NK-92 (cell line): ENCODE results near the gene PHF21B.
"Not testable (repeated sequence)": the region's sequence is repeated elsewhere in the genome, so short reads cannot be mapped to it uniquely, and the experiment has no call there.

ENCODE experiments used
- DNase-seq: peaks from one replicate; lab custom pipeline; 2025; ENCODE audit not compliant: unreplicated experiment; lab: John Stamatoyannopoulos, UW

Gene PHF21B

GRCh38 chr22:45009606-45010531, at the start of gene PHF21B:
Gene PHF21B (minus strand): TSS chr22:45010005. CDS start chr22:45009549, 456 bp downstream.
- no peak for DNase-seq

- no peak for DNase-seq
Observed at GRCh38 chr22:45059296-45059695, 49.5 kb upstream of the PHF21B start.

GRCh38 chr22:45058622-45058912, 48.8 kb upstream of the PHF21B start:
- no peak for DNase-seq

DNA sequence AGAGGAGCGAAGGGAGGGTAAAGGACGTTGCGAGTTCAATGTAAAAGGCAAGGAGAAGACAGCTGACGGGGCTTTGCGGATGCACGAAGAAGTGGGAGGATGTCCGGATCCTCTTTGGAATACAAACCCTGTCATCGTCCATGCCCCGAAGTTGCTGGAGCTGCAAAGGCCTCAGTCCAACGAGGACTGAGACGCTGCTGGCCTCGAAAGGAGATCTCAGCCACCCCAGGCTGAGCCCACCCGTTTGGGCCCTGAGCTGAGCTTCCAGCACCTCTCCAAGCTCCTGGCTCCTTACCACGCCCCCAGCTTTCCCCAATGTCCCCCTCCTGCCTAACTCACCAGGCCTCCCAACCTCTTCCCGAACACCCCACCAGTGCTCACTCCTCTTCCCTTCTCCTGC, 46.1 kb upstream of the PHF21B start:
- DNase-seq: no peak

- DNase-seq: no peak
Observed at GRCh38 chr22:45053571-45053970, 43.8 kb upstream of the PHF21B start.

DNA sequence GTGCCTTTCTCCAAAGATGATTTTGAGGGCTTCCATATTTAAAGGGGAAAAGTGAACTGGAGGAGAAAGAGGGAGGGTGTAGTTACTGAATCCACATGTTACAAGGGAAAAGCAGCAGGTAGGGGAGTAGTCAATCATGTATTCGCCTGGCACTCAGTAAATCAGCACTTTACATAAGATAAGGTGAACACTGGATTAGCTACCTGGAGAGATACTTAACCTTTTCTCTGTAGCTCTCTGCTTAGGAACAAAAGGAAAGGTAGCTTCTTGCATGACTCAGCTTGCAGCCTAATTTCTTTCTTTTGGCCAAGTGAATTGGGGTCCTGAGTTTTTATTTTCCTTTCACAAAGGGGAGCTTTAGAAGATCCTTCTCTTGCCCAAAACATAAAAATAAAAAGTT, 43.3 kb upstream of the PHF21B start:
- DNase-seq: no peak

DNA sequence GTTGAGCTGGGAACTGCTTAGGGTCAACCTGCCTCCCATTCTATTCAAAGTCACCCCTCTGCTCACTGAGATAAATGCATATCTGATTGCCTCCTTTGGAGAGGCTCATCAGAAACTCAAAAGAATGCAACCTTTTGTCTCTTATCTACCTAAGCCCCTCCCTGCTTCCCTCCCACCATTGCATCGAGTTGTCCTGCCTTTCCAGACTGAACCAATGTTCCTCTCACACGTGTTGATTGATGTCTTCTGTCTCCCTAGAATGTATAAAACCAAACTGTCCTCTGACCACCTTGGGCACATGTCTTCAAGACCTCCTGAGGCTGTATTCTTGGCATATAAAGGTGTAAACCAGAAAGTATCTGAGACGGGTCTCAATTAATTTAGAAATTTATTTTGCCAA, 42.9 kb upstream of the PHF21B start:
- DNase-seq: not testable (repeated sequence)

GRCh38 chr22:45051946-45052345, 42.1 kb upstream of the PHF21B start:
- DNase-seq: no peak

DNA sequence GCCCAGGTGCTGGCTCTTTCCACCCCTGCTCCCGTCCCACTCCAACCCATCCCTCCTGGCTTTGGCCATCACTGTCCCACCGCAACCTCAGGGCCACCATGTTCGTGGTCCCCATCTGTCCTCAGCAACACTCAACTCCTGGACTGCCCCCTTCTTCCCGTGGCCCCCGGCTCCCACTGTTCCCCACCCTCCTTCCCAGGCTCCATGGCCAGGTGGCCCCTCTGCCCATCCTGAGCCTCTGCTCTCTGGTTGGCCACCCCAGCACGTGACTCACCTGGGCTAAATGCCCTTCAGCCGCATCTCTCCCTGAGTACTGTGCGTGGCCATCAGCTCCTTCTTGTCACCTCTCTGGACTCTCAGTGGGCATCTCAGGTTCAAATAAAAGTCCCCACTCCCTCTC, 41.6 kb upstream of the PHF21B start:
- DNase-seq: no peak

- no peak for DNase-seq
Observed at GRCh38 chr22:45047260-45047659, 37.5 kb upstream of the PHF21B start.

DNA sequence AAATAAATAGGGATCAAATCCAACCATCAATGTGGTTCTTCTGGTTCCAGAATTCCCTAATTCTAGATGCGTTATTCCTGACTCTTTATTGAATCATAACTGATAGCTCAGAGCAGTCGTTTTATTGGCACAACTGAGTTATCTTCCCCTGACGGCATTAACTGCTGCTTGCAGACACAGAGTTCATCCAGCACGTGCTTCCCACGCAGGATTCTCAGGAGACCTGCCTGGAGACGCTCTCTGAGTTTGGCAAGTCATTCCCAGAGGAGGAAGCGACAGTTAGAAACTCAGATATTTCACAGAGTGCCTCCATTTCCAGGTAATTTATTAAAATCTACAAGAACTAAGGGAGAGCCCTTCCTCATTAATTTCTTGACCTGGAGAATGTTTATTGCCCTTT, 35.4 kb upstream of the PHF21B start:
- DNase-seq: no peak

DNA sequence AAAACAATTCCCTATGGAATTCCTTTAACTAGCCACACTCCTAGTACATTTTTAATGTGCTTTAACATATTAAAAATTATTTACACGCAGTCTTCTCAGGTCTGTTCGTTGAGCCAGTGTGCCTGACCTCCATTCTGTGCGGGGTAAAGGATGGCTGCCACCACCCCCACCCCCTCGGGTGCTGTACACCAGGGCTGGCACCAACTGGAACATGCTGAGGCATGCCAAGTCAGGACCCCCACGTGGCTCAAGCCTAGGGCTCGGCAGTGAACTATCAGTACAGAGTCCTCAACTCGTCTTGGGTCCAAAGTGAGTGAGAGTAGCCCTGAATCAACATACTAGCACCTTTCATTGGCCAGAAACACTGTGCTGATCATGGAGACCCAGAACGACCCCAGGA, 32.5 kb upstream of the PHF21B start:
- no peak for DNase-seq

GRCh38 chr22:45039133-45039532, 29.3 kb upstream of the PHF21B start:
- DNase-seq: no peak

DNA sequence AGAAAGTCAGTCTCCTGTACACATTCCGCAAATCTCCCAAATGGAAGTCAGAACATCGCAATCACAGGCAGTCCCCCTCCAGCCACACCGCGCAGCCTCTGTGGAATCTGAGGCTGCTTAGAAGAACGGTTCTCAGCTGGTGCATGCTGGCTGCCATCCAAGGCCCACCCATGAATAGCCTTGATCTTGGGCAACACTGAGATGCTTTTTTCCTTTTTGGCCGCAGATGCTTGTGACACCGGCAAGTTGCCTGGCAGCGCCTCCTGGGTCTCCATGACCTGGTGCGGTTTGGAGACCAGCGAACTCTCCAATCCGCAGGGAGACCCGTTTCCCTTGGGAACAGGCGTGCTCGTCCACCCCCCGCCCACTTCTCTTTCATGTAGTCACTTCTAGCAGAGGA, 26.3 kb upstream of the PHF21B start:
- no peak for DNase-seq

DNA sequence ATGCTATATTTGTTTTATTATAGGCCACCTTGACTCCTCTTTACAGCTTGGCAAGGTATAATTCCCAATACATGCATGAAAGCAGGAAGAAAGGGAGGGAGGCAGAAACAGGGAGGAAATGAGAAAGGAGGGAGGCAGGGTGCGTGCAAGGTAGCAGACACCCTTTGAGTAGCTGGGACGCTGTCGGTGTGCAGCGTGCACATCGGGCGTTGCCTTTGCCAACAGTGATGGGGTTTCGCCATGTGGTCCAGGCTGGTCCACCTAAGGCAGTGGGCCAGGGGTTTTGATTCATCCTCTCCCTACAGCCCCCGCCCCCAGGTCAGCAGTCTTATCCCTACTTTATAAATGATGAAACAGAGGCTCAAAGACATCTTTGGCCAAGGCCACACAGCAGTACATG, 25.0 kb upstream of the PHF21B start:
- DNase-seq: no peak

DNA sequence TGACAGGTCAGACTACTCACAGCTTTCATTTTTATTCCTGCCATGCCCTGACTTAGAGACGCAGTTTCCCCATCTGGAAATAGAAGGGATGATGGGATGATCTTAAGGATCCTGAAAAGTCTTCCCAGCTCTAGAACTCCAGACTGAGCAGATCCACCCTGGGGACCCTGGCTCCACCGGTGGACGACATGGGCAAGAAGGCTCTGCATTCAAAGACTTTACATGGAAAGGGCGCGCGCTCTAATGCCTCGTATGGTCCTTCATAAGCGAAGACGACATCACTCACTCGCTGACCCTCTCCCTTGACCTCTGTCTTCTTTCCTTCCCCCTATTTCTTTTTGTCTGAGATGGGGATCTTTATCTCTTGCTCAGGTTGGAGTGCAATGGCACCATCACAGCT, 24.4 kb upstream of the PHF21B start:
- no peak for DNase-seq

- DNase-seq: no peak
Observed at GRCh38 chr22:45033136-45033535, 23.3 kb upstream of the PHF21B start.

GRCh38 chr22:45031629-45032403, 22.0 kb upstream of the PHF21B start:
- no peak for DNase-seq

- no peak for DNase-seq
Observed at GRCh38 chr22:45029501-45029900, 19.7 kb upstream of the PHF21B start.

DNA sequence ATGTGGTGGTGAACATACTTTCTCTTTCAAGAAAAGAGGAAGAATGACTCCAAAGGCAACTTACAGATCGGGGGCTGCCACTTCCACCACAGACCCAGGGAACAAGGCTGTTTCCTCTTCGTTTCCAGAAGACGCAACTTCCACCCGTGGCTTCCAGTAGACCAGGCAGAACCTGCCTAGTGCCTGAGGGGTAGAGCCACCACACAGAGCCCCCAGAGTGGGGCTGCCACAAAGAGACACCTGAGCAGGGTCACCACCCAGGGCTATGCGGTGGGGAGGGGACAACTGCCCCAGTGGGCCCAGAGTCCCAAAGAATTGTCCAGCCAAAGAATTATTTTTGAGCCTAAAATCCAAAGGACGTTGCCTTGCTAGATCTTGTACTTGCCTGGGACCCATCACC, 16.7 kb upstream of the PHF21B start:
- no peak for DNase-seq

GRCh38 chr22:45023431-45023830, 13.6 kb upstream of the PHF21B start:
- DNase-seq: no peak

- no peak for DNase-seq
Observed at GRCh38 chr22:45019861-45020655, 10.3 kb upstream of the PHF21B start.
